Neural cell (in vitro differentiated cells): ENCODE measurements around the gene NOTCH4. TPM values are rescaled to one million over a fixed set of nuclear protein-coding genes. Genes with fewer than 3 reads are reported as not detected.

Experiments
- H2AFZ ChIP-seq: fragments of 200-600, 300-800 bp; sonication (generic), shearing (Covaris generic); 2 replicates; pipeline ENCODE4 v1.6.0; 2014; ENCODE audit warnings: low read depth, mild to moderate bottlenecking, antibody characterized with exemption, low read length, moderate library complexity
- H3F3A ChIP-seq: fragments of 200-600 bp; shearing (Covaris generic); 2 replicates; pipeline ENCODE4 v1.6.1; 2016; ENCODE audit warnings: mild to moderate bottlenecking, moderate library complexity, mixed read lengths, antibody characterized with exemption, low read length; ENCODE audit not compliant: insufficient read depth, poor library complexity, severe bottlenecking
- H3K27ac ChIP-seq: fragments of 200-600, 300-800 bp; sonication (generic), shearing (Covaris generic); 2 replicates; pipeline ENCODE4 v1.5.1; 2014; ENCODE audit warnings: mild to moderate bottlenecking, low read length, moderate library complexity
- H3K27me3 ChIP-seq: fragments of 300-800, 200-600 bp; sonication (generic), shearing (Covaris generic); 2 replicates; pipeline ENCODE4 v1.6.0; 2014; ENCODE audit warnings: mild to moderate bottlenecking, low read depth, low read length, moderate library complexity; ENCODE audit not compliant: insufficient read depth
- H3K36me3 ChIP-seq: fragments of 300-800, 200-600 bp; sonication (generic), shearing (Covaris generic); 2 replicates; pipeline ENCODE4 v1.5.1; 2014; ENCODE audit warnings: mild to moderate bottlenecking, antibody characterized with exemption, low read length, moderate library complexity; ENCODE audit not compliant: insufficient read depth
- H3K4me2 ChIP-seq: fragments of 300-800, 200-600 bp; sonication (generic), shearing (Covaris generic); 2 replicates; pipeline ENCODE4 v1.6.0; 2014; ENCODE audit warnings: mild to moderate bottlenecking, low read length
- H3K4me3 ChIP-seq: fragments of 300-800, 200-600 bp; sonication (generic), shearing (Covaris generic); 2 replicates; pipeline ENCODE4 v1.5.1; 2014; ENCODE audit warnings: mild to moderate bottlenecking, low read length, moderate library complexity
- H3K79me2 ChIP-seq: fragments of 200-600 bp; shearing (Covaris generic); replicated peaks from 2 replicates; pipeline ENCODE4 v1.6.0; 2014; ENCODE audit warnings: mild to moderate bottlenecking, low read length, moderate library complexity; ENCODE audit not compliant: insufficient read depth
- H3K9ac ChIP-seq: fragments of 300-800, 200-600 bp; sonication (generic), shearing (Covaris generic); 2 replicates; pipeline ENCODE4 v1.6.1; 2016; ENCODE audit warnings: mild to moderate bottlenecking, low read length, mixed read lengths
- H3K9me2 ChIP-seq: fragments of 200-600 bp; shearing (Covaris generic); 2 replicates; pipeline ENCODE4 v1.6.1; 2016; ENCODE audit warnings: mild to moderate bottlenecking, low read length, mixed read lengths; ENCODE audit not compliant: insufficient read depth
- H3K9me3 ChIP-seq: fragments of 200-600, 300-800 bp; sonication (generic), shearing (Covaris generic); 2 replicates; pipeline ENCODE4 v1.6.1; 2016; ENCODE audit warnings: mild to moderate bottlenecking, mixed run types, low read length, moderate library complexity, mixed read lengths
- H4K20me1 ChIP-seq: fragments of 200-600 bp; shearing (Covaris generic); 2 replicates; pipeline ENCODE4 v1.6.1; 2016; ENCODE audit warnings: mild to moderate bottlenecking, mixed run types; ENCODE audit not compliant: insufficient read depth
- EP300 ChIP-seq: fragments of 450-650 bp; conservative IDR thresholded peaks from 2 replicates; pipeline ENCODE4 v1.6.1; 2014; ENCODE audit warnings: antibody characterized with exemption, mild to moderate bottlenecking, moderate library complexity; ENCODE audit not compliant: poor library complexity, severe bottlenecking
- EZH2 ChIP-seq: fragments of 200-600, 300-800 bp; shearing (Covaris generic), sonication (generic); IDR thresholded peaks from 2 replicates; pipeline ENCODE4 v1.6.1; 2014; ENCODE audit warnings: antibody characterized with exemption, low read length, borderline replicate concordance, mild to moderate bottlenecking; ENCODE audit not compliant: insufficient read depth, poor library complexity, severe bottlenecking
- MXI1 ChIP-seq: fragments of 450-650 bp; conservative IDR thresholded peaks from 2 replicates; pipeline ENCODE4 v1.6.1; 2014; ENCODE audit warnings: antibody characterized with exemption, mild to moderate bottlenecking; ENCODE audit not compliant: poor library complexity, severe bottlenecking
- POLR2AphosphoS5 ChIP-seq: IDR thresholded peaks from 2 replicates; pipeline ENCODE4 v1.6.1; 2012
- RAD21 ChIP-seq: fragments of 450-650 bp; conservative IDR thresholded peaks from 2 replicates; pipeline ENCODE4 v1.6.1; 2014; ENCODE audit warnings: antibody characterized with exemption, mild to moderate bottlenecking, moderate library complexity
- SMC3 ChIP-seq: fragments of 450-650 bp; conservative IDR thresholded peaks from 2 replicates; pipeline ENCODE4 v1.6.1; 2014; ENCODE audit warnings: antibody characterized with exemption, mild to moderate bottlenecking, moderate library complexity; ENCODE audit not compliant: poor library complexity
- TAF1 ChIP-seq: IDR thresholded peaks from 2 replicates; pipeline ENCODE4 v1.6.1; 2012; ENCODE audit warnings: low read depth
- polyA plus RNA-seq: library from polyadenylated mRNA; depleted of rRNA; stranded (reverse); fragments of >200 nt; gene quantifications from 2 replicates; pipeline ENCODE4 v1.2.3, GENCODE V29; 2014
- small RNA-seq, 3 experiments: library from RNA; depleted of rRNA; stranded (forward); fragments of <200 nt; gene quantifications; one replicate each; pipeline ENCODE3, GENCODE V24; 2012
- TF ChIP-seq, protein P1 (sequence below): IDR thresholded peaks from 2 replicates; pipeline ENCODE4 v1.6.1; 2012; ENCODE audit warnings: borderline replicate concordance
- TF ChIP-seq, protein P2 (sequence below): fragments of 450-650 bp; IDR thresholded peaks from 2 replicates; pipeline ENCODE4 v1.5.1; 2014; ENCODE audit warnings: antibody characterized with exemption, mild to moderate bottlenecking, moderate library complexity; ENCODE audit not compliant: poor library complexity, severe bottlenecking

NOTCH4 gene
- polyA plus RNA-seq, 1 donor from 2014 or later = 5.5 TPM

DNA sequence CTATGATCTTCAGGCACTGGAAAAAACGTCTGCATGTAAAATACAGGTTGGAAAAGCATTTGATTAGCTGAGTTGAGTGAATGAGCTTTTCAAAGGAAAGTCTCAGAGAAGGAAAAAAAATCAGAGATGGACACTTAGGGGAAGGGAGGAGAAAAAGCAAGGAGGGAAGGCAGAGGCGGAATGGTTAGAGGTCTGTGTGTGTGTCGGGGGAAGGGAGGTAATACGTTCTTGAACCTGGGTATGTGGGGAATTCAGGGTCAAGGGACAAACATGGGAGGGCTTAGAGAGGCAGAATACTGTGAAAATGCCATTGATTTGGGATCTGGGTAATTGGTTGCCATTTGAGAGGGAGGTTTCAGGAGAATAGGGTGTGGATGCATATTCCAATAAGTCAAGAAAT is 77.2 kb downstream of the NOTCH4 start:
- Histone ChIP-seq H4K20me1 (no peaks in the 10 kb centered on the region), H3K27ac (no peak overlapping the region), H3K4me2 (no peak overlapping the region), H3K36me3 (no peaks in the 10 kb centered on the region), H3K9me2 (no peaks in the 10 kb centered on the region), H2AFZ (no peak overlapping the region), H3F3A (no peaks in the 10 kb centered on the region), H3K79me2 (no peaks in the 10 kb centered on the region), H3K4me3 (no peak overlapping the region), H3K9ac (no peak overlapping the region), H3K9me3 (no peaks in the 10 kb centered on the region), H3K27me3 (peaks cover 40% of the 10 kb centered on the region)
- TF ChIP-seq EP300 (no peak), POLR2AphosphoS5 (no peak), SMC3 (no peak), RAD21 (no peak), TAF1 (no peak), EZH2 (no peak), MXI1 (no peak)
- TF ChIP-seq, protein P1, sequence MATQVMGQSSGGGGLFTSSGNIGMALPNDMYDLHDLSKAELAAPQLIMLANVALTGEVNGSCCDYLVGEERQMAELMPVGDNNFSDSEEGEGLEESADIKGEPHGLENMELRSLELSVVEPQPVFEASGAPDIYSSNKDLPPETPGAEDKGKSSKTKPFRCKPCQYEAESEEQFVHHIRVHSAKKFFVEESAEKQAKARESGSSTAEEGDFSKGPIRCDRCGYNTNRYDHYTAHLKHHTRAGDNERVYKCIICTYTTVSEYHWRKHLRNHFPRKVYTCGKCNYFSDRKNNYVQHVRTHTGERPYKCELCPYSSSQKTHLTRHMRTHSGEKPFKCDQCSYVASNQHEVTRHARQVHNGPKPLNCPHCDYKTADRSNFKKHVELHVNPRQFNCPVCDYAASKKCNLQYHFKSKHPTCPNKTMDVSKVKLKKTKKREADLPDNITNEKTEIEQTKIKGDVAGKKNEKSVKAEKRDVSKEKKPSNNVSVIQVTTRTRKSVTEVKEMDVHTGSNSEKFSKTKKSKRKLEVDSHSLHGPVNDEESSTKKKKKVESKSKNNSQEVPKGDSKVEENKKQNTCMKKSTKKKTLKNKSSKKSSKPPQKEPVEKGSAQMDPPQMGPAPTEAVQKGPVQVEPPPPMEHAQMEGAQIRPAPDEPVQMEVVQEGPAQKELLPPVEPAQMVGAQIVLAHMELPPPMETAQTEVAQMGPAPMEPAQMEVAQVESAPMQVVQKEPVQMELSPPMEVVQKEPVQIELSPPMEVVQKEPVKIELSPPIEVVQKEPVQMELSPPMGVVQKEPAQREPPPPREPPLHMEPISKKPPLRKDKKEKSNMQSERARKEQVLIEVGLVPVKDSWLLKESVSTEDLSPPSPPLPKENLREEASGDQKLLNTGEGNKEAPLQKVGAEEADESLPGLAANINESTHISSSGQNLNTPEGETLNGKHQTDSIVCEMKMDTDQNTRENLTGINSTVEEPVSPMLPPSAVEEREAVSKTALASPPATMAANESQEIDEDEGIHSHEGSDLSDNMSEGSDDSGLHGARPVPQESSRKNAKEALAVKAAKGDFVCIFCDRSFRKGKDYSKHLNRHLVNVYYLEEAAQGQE = no peak
- TF ChIP-seq, protein P2, sequence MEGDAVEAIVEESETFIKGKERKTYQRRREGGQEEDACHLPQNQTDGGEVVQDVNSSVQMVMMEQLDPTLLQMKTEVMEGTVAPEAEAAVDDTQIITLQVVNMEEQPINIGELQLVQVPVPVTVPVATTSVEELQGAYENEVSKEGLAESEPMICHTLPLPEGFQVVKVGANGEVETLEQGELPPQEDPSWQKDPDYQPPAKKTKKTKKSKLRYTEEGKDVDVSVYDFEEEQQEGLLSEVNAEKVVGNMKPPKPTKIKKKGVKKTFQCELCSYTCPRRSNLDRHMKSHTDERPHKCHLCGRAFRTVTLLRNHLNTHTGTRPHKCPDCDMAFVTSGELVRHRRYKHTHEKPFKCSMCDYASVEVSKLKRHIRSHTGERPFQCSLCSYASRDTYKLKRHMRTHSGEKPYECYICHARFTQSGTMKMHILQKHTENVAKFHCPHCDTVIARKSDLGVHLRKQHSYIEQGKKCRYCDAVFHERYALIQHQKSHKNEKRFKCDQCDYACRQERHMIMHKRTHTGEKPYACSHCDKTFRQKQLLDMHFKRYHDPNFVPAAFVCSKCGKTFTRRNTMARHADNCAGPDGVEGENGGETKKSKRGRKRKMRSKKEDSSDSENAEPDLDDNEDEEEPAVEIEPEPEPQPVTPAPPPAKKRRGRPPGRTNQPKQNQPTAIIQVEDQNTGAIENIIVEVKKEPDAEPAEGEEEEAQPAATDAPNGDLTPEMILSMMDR = no peak

DNA sequence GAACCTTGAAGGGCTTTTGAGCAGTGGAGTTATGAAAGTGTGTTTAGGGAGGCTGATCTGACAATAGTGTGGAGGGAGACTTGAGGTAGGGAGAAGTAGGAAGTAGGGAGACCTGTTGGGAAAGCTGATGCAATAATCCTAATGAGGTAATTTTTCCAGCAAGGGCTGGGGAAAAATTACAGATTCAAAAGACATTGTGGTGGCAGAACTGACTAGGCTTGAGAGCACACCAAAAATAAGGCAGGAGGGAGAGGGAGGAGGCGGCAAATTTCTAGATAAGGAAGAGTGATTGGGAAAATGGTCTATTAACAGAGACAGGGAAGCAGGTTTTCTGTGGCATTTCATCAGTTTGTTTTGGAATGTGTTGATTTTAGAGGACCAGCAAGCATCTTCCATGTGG is 77.6 kb downstream of the NOTCH4 start:
- Histone ChIP-seq H4K20me1 (no peaks in the 10 kb centered on the region), H3K27ac (no peak overlapping the region), H3K4me3 (no peak overlapping the region), H3K36me3 (no peaks in the 10 kb centered on the region), H2AFZ (no peak overlapping the region), H3K9me3 (no peaks in the 10 kb centered on the region), H3K79me2 (no peaks in the 10 kb centered on the region), H3K9me2 (no peaks in the 10 kb centered on the region), H3F3A (no peaks in the 10 kb centered on the region), H3K4me2 (no peak overlapping the region), H3K9ac (no peak overlapping the region), H3K27me3 (peaks cover 36% of the 10 kb centered on the region)
- no peak for TF ChIP-seq MXI1

Small RNA genes lying within 50 kb of the gene (small RNA-seq; reads per million reads assigned to genes)
- gene AL662884.1 (0 reads per million in 3 experiments), gene MIR6833 (0 to 1.2 (median 0.03) reads per million in 3 experiments)

Other genes starting within 250 kb of the NOTCH4 start
- gene C4A, start 242.0 kb downstream of the NOTCH4 start, polyA plus RNA-seq = 4.4 and 7.2 TPM in 2 replicates
- 4.4 and 4.6 TPM in 2 replicates for gene C4B, start 209.3 kb downstream of the NOTCH4 start, polyA plus RNA-seq
- gene CYP21A2, start 185.7 kb downstream of the NOTCH4 start, polyA plus RNA-seq = 1.9 and 4.5 TPM in 2 replicates
- gene TNXB, start 114.7 kb downstream of the NOTCH4 start, polyA plus RNA-seq = 3.3 and 3.6 TPM in 2 replicates
- gene ATF6B, start 95.8 kb downstream of the NOTCH4 start, polyA plus RNA-seq = 44.3 and 49.3 TPM in 2 replicates
- gene FKBPL, start 93.8 kb downstream of the NOTCH4 start, polyA plus RNA-seq = 8.6 and 10.9 TPM in 2 replicates
- 0.22 TPM in 1 of 2 replicates, not detected in the other for gene PRRT1, start 72.1 kb downstream of the NOTCH4 start, polyA plus RNA-seq
- 53.5 and 330 TPM in 2 replicates for gene PPT2, start 69.9 kb downstream of the NOTCH4 start, polyA plus RNA-seq
- gene EGFL8, start 59.5 kb downstream of the NOTCH4 start, polyA plus RNA-seq = 22.1 and 22.4 TPM in 2 replicates
- gene AGPAT1, start 48.0 kb downstream of the NOTCH4 start, polyA plus RNA-seq = 24.7 and 28.4 TPM in 2 replicates
- gene RNF5, start 45.7 kb downstream of the NOTCH4 start, polyA plus RNA-seq = 342 and 369 TPM in 2 replicates
- 7.2 and 7.5 TPM in 2 replicates for gene AGER, start 39.8 kb downstream of the NOTCH4 start, polyA plus RNA-seq
- 53.2 and 78.7 TPM in 2 replicates for gene PBX2, start 33.9 kb downstream of the NOTCH4 start, polyA plus RNA-seq
- gene GPSM3, start 31.4 kb downstream of the NOTCH4 start, polyA plus RNA-seq = 0.88 and 1.2 TPM in 2 replicates
- gene TSBP1, start 147.8 kb upstream of the NOTCH4 start, polyA plus RNA-seq = not detected in 2 replicates
- not detected in 2 replicates for gene BTNL2, start 183.1 kb upstream of the NOTCH4 start, polyA plus RNA-seq
- not detected in 2 replicates for gene HLA-DRA, start 215.8 kb upstream of the NOTCH4 start, polyA plus RNA-seq